ENCODE data around the gene ATG13.
"Not testable (repeated sequence)": the region's sequence is repeated elsewhere in the genome, so short reads cannot be mapped to it uniquely, and the experiment has no call there.

Gene ATG13

DNA sequence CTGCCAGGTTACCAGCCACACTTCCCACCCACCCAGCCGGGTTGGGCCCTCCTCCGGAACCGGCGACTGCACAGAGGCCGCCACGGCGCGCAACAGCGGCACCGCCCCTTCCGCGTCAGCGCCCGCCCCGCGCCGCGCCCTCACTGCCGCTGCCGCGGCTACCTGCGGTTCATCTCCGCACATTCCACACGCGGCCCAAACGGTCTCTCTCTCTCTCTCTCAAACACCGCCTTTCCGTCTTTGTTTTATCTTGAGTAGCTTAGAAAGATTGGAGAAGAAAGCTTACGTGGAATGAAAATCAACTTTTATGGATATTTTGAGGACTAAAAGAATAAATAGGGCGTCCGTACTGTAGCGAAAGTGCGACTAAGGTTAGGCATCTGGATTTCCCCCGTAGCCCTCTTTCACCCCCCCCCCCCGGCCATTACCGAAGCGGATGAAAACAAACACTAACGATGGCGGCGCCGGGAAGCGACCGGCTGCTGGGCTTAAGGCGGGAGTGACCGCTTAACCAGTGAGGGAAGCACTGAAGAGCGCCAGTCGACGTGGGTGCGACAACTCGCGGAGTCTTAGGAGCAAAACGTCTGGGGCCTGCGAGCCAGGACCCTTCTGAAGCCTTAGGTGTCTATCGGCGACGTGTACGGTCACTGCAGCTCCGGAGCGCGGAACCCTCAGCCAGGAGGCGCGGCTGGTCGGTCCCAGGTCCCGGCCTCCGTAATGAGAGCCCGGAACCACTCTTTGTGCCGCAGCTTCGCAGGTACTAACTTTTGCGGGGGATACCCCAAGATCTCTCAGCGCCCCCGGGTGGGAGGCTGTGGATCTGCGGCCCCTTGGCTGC is at the start of gene ATG13, which contains the start of gene HARBI1:
Gene ATG13 (plus strand): TSS at position 420 of the 838 bp plus-strand sequence. CDS start 26,739 bp downstream, outside the sequence.
Gene HARBI1 (minus strand): TSS at position 94 of the 838 bp plus-strand sequence. CDS start 990 bp downstream, outside the sequence.
- DNase-seq (ENCODE audit: extremely low read depth in 1 of 2, low read depth in 1 of 2), result peak; percentile 87 to 90

DNA sequence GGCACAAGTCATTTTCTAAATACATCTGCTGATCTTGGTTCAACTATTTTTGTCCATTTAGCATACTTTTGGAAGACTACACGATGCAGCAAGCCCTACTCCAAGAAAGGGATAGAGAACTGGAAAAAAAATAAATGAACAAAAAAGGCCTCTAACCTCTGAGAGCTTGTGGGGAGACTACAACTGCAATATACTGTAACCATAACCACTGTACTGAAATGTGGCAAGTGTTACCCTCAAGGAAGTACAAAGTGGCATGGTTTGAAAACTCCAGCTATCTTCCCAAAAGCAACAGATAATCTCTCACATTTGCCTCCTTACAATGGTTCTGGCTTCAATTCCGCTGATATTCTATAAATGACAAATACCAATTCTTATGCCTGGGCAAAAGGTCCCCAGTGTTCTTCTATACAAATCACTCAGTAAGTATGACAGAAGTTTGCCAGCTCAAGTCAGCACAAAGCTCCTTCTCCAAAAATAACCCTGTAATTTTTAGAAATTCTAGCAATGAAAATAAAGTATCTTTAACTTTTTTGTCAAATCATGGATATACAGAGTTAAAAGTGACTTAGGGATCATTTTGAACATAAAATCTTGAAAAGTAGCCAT is 46.5 kb upstream of the ATG13 start:
- DNase-seq (ENCODE audit: extremely low read depth in 1 of 2, low read depth in 1 of 2), result no peak

DNA sequence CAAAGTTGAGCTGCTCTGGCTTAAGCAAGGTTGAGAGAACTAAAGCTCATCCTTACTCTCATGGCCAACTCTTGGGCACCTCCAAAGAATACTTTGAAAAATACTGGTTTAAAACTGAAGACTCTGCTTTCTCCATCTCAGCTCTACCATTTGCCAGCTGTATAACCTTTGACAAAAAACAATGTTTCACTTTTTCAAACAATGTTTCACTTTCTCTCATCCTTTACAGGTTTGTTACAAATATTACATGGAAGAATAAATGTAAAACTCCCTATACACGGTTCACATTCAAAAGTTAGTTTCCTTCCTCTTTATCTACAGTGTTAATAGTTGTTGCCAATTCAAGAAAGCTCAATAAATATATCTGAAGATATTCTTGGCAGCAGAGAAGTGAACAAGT is 42.7 kb upstream of the ATG13 start:
- DNase-seq (ENCODE audit: extremely low read depth in 1 of 2, low read depth in 1 of 2), result no peak

DNA sequence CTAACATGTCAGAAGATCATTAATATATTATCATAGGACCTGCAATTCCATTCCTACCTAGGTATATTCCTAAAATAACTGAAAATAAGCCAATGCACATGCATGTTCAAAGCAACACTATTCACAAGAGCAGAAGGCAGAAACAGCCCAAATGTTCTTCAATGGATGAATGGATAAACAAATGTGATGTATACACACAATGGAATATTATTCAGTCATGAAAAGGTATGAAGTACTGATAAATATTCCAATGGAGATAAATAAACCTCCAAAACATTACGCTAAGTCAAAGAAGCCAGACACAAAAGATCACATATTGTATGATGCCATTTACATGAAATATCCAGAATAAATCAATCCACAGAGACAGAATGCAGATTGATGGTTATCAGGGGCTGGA is 40.3 kb upstream of the ATG13 start:
- DNase-seq (ENCODE audit: extremely low read depth in 1 of 2, low read depth in 1 of 2), result no peak

DNA sequence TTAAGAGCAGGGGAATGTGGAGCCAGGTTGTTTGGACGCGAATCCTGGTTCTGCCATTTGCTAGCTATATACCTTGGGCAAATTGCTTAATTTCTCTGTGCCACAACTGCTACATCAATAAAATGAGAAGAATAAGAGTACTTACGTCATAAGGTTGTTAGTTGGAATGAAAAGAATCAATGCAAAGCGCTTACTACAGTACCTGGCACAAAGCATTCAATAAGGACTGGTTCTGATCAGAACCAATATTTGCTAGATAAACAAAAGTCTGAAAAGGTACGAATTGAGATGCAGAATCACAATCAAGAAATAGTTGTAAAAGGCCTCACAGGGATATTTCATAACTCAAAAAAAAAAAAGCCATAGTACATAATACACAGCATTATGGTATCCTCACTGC is 34.8 kb upstream of the ATG13 start:
- DNase-seq (ENCODE audit: extremely low read depth in 1 of 2, low read depth in 1 of 2), result no peak

DNA sequence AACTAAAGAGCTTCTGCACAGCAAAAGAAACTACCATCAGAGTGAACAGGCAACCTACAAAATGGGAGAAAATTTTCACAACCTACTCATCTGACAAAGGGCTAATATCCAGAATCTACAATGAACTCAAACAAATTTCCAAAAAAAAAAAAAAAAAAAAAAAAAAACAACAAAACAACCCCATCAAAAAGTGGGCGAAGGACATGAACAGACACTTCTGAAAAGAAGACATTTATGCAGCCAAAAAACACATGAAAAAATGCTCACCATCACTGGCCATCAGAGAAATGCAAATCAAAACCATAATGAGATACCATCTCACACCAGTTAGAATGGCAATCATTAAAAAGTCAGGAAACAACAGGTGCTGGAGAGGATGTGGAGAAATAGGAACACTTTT is 33.8 kb upstream of the ATG13 start:
- DNase-seq (ENCODE audit: extremely low read depth in 1 of 2, low read depth in 1 of 2), result not testable (repeated sequence)

DNA sequence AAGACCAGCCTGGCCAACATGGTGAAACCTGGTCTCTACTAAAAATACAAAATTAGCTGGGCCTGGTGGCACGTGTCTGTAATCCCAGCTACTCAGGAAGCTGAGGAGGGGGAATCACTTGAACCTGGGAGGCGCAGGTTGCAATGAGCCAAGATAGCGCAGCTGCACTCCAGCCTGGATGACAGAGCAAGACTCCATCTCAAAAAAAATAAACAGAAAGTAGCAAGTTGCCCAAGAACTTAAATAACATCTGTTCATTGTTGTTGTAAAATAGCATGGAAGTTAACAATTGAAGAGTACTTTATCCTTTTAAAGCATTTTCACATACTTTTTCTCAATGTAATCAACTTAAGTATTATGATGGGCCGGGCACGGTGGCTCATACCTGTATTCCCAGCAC is 29.2 kb upstream of the ATG13 start:
- DNase-seq (ENCODE audit: extremely low read depth in 1 of 2, low read depth in 1 of 2), result no peak

DNA sequence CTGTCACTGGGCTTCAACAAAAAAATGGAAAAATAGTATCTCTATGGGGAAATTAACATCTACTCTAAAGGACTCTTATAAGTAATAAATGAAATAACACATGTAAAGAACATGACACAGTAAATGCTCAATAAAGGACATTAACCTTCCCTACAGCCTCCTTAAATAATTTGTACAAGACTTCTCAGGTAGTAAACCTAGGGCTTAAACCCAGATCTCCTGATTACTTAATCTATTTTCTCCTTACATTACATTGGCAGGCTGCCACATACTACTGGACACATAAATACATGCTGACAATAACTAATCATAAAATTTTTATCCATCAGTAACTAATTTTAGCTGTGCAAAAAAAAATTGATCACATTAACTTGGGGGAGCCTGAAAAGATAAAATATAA is 28.4 kb upstream of the ATG13 start:
- DNase-seq (ENCODE audit: extremely low read depth in 1 of 2, low read depth in 1 of 2), result no peak

DNA sequence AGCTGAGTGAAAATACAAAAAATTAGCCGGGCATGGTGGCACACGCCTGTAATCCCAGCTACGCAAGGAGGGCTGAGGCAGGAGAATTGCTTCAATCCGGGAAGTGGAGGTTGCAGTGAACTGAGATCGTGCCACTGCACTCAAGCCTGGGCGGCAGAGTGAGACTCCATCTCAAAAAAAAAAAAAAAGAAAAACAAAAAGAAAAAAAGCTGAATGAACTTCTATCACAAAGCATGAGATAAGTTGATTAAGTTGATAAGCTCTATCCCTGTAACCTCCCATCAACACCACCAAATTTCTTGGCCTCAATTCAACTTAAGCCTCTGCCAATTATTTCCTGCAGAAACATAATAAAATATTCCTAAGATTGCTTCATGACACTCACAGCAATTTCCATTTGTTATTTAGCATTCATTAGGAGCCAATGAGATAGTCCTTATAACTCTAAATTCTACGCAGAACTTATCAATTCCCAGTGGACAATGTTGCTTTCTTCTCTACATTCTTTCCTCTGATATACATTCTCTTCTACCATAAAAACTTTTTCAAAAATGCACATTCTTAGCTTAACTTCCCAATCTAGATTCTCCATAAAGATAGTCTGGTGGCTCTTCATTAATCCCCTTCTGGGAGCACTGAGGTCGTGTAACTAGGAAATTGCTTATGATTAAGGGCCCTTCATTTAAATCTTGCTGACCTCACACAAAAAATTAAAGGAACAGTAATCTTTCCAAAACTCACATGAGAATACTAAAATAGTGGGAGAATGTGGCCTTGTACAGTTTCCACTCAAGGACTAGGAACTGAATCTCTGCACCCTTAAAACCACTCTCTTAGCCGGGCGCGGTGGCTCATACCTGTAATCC is 26.4 kb upstream of the ATG13 start:
- DNase-seq (ENCODE audit: extremely low read depth in 1 of 2, low read depth in 1 of 2), result no peak

DNA sequence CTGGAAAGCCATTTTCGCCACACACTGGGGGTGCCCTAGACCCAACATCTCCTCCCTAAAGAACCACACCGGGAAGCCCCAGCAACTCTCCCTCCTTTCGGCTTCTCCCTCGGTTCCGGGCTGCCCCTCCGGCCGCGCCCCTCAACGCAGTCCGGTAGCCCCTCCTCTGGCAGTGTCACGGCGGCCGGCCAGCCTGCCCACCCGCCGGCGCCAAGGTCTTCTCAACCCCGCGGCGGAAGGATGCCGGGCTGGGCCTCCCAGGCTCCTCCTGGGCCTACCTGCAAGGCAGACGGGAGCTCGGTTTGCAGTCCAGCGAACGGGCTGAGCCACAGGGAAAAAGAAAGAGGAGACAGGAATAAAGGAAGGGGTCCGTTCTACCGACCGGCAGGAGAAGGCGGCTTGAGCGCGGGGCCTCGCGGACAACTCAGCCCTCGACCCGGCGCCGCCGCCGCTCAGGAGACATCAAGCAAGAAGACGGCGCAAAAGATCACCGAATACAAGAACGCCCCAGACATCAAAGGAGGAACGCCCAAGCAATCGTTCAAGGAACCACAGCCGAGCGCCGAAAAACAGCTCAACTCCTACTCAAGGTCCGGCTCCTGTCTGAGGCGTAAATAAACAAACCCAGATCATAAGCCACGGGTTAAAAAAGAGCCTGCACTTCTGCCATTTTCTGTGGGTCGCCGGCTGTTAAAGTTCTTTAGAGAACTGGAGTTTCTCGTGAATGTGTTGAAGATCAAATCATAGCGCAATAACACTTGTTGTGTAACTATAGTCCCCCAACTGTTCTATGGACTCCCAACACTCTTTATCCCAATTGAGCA is 23.6 kb upstream of the ATG13 start, which contains the start of gene AMBRA1:
Gene AMBRA1 (minus strand): TSS at position 474 of the 824 bp plus-strand sequence. CDS start 45,643 bp downstream, outside the sequence.
- peak; percentile 47 to 76 for DNase-seq (ENCODE audit: extremely low read depth in 1 of 2, low read depth in 1 of 2)

DNA sequence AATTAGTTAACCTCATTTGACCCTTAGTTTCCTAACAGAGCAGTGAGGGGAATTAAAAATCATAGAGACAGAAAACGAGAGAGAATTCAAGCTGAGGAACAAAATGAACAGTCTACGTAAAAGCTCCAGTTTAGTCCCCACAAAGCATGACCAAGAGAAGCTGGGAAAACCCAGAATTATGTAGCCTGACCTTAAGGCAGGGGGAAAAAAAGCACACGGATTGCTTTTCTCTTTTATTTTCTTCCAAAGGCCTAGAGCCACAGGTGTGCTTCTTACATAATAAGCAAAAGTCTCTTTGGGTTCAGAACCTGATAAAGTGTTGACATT is 23.0 kb upstream of the ATG13 start:
- no peak for DNase-seq (ENCODE audit: extremely low read depth in 1 of 2, low read depth in 1 of 2)

DNA sequence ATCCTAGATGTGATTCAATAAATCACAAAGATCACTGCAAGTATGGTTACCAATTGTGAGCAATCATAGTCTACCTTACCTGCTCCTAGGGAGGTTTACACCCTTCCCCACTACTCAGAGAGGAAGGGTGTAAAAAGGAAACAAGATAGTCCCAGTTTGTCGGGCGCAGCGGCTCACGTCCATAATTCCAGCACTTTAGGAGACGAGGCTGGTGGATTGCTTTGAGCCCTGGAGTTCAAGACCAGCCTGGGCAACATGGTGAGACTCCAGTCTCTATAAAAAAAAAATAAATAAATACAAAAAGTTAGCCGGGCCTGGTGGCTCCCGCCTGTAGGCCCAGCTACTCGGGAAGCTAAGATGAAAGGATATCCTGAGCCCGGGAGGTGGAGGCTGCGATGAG is 22.6 kb upstream of the ATG13 start:
- no peak for DNase-seq (ENCODE audit: extremely low read depth in 1 of 2, low read depth in 1 of 2)

DNA sequence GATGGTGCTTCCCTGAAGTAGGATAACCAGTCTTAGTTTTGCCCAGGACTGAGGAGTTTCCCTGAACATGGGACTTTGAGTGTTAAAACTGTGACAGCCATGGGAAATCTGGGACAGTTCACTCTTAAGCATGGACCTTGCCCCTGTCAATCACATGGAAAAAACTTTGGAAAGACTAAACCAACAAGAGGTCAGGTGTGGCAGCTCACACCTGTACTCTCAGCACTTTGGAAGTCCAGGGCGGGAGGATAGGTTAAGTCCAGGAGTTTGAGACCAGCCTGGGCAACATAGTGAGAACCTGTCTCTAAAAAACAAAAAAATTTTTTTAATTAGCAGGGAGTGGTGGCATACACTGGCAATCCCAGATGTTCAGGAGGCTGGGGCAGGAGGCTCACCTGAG is 20.2 kb upstream of the ATG13 start:
- DNase-seq (ENCODE audit: extremely low read depth in 1 of 2, low read depth in 1 of 2), result no peak

DNA sequence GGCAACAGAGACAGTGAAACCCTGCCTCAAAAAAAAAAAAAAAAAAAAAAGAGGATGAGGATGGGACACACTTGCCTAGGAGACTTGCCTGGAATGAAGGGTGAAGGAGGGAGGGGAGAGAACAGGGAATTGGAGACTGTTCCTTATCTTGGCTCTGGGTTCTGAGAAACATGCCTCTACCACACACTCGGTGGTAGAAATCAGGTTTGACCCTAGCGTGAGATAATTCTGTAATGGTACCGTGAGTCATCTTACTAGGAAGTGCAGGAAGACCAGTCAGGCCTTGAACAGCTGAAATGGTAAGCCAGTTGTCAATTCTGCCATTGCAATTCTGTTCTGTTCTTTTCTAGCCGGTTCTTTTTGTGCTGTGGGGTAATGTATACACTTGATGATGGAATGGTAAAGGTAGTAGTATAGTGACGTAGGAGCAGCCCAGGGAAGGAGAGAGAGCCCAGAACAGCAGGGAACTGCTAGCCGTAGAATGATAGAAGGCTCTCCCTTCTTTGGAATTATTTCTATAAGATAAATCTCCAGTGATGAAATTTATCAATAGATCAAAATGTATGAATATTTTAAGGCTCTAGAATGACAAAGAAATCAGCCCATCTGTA is 19.6 kb upstream of the ATG13 start:
- no peak for DNase-seq (ENCODE audit: extremely low read depth in 1 of 2, low read depth in 1 of 2)

DNA sequence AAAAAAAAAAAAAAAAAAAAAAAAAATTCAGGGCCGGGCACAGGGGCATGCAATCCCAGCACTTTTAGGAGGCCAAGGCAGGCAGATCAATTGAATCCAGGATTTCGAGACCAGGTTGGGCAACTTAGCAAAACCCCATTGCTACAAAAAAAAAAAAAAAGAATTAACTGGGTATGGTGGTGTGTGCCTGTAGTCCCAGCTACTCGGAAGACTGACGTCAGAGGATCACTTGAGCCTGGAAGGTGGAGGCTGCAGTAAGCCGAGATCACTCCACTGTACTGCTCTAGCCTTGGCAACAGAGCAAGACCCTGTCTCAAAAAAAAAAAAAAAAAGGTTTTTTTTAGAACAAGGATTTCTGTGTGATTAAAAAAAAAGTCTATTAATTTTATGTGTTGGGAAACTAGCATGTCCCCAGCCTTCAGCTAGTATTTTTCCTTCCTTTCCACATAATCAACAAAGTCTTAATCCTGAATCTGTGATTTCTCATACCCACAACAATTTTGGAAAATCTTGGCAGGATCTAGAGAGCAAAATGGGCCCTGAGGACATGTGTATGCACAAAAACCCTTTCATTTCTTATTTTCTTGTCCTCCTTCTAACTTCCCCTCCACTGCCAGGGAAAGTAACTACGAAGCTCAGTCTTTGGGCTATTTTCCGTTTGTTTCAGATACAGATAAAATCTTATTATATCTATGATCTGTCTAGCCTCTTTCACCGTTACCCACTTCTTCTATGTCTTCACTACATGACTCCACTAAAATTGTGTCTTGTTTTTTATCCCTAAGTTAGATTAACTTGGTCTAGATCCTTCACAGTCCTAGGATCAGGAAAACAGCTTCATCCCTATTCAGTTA is 17.8 kb upstream of the ATG13 start:
- DNase-seq (ENCODE audit: extremely low read depth in 1 of 2, low read depth in 1 of 2), result no peak

DNA sequence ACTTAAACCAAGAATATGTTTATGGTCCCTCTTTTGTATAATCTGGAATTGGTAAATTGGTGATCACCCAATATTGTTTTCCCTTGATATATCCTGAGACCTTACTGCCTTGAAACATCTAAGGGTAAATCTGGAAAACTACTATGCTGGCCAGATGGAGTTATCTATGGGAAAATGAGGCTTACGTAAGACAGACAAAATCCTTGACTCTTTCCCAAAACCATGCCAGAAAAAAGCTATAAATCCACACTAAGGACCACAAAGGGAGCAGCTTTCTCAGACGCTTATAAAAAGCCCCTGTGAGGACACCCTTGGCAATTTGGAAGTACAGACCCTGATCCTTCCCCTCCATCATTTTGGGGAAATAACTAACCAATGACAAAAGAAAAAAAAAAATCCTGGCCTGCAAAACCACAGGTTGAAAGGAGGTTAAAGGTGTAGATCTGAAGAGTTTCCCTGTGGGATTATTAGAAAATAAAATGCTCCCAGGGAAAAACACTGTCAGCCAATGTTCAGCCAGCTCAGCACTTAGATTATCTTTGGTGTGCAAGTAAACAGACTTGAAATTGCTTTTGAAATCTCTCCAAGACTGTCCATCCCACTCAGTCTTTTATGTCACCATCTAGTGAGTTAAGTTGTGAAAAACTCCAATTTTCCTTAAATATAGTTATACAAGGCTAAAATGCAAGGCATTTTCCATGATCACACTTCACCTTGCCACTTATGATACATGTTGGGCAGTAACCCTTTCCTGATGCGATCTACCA is 17.0 kb upstream of the ATG13 start:
- no peak for DNase-seq (ENCODE audit: extremely low read depth in 1 of 2, low read depth in 1 of 2)

DNA sequence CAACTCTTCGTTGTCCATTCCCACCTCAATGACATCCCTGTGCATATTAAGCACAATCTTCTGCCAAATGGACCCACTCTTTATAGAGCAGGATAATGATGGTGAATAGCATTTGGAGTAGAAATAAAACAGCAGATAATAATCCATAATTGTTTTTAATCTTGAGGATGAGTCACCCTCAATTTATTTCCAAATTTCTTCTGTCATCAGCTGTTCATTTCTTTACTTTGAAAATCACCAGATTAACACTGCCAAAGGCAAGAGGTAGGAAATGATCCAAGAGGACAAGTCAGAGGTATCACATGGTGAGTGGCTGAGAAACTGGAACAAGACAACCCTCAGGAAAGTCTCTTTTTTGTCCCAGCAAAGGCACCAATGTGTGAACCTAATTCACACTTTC is 16.2 kb upstream of the ATG13 start:
- DNase-seq (ENCODE audit: extremely low read depth in 1 of 2, low read depth in 1 of 2), result no peak

DNA sequence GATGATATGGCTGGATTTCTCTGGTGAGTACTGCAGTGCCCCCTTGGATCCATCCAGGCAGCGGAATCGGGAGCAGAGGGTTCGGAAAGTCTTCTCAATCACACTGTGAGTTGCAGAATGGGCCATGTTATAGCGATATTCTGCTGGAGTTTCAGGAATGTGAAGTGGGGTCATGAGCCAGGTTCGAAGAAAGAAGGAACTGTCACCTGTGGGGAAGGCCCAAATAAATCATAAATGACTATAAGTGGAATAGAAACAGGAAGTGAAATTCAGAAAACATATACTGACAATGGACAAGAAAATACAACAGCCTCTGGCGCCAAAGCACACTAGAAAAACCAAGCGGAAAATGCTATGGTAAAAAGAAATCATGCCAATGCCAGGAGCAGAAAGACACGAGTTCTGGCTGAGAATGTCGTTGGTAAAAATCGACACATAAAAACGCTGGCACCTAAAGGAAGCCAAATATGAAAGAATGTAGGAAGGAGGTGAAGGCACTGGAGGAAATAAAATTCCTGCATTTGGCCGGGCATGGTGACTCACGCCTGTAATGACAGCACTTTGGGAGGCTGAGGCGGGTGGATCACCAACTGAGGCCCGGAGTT is 13.5 kb upstream of the ATG13 start:
- no peak for DNase-seq (ENCODE audit: extremely low read depth in 1 of 2, low read depth in 1 of 2)

All from stimulated activated CD8-positive, alpha-beta memory T cell treated with anti-CD3 and anti-CD28 coated beads, Interleukin-7, amount 100 ng/mL, for 48 hours (primary cell).